ENCODE results near the gene CFP.

The CFP gene

DNA sequence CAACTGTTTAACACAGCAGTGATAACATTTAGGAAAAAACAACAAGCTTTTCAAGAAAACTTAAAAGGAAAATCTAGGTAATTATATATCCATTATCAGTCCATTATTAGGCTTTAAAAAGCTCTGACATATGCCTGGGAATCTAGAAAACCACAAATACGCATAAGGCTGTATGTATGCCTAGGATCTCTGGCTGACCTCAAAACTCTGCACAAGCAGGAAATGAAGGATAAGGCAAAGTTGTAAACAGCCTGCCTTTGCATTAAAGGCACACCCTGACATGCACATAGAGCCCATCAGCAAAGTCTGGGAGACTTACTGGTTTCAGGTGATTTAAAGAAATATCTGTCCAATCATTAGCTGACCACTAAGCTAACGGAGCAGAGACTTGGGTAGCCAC, 33.5 kb downstream of the CFP start:
- TF ChIP-seq, protein P1, sequence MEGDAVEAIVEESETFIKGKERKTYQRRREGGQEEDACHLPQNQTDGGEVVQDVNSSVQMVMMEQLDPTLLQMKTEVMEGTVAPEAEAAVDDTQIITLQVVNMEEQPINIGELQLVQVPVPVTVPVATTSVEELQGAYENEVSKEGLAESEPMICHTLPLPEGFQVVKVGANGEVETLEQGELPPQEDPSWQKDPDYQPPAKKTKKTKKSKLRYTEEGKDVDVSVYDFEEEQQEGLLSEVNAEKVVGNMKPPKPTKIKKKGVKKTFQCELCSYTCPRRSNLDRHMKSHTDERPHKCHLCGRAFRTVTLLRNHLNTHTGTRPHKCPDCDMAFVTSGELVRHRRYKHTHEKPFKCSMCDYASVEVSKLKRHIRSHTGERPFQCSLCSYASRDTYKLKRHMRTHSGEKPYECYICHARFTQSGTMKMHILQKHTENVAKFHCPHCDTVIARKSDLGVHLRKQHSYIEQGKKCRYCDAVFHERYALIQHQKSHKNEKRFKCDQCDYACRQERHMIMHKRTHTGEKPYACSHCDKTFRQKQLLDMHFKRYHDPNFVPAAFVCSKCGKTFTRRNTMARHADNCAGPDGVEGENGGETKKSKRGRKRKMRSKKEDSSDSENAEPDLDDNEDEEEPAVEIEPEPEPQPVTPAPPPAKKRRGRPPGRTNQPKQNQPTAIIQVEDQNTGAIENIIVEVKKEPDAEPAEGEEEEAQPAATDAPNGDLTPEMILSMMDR (IDR thresholded peaks at IDR 0.05; ENCODE audit: low read depth, low read length), result no peak
- H3K4me3 ChIP-seq (ENCODE audit: low read depth, low read length), result no peak overlapping the region

DNA sequence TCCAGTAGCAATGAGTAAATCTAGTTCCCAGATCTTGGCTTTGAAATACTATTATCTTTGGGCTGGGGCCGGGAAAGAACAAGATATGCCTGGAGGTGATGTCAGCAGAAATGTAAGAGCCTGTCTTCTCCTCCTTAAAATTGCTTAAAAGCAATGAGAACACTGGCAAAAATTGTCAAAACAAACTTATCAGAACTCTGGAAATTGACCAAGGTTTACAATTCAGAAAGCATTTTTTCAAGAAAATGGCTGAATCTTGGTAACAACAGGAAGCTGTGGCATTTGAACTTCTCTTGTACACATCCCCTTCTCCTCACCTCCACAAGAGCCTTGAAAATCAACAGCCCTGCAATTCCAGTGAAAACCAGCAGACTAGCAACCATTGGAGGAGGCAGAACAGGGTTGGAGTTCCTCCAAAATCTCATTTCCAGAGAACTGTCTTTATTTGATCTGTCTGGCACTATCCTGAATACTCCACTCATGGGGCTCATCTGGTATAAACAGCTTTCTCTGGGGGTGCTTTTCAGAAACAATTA, 33.9 kb downstream of the CFP start:
- H3K4me3 ChIP-seq (ENCODE audit: low read depth, low read length), result no peak overlapping the region
- TF ChIP-seq, protein P1 (IDR thresholded peaks at IDR 0.05; ENCODE audit: low read depth, low read length), result no peak

- TF ChIP-seq, protein P1 (IDR thresholded peaks at IDR 0.05; ENCODE audit: low read depth, low read length), result no peak
- no peak overlapping the region for H3K4me3 ChIP-seq (ENCODE audit: low read depth, low read length)
These were observed 36.2 kb downstream of the CFP start for GRCh38 chrX:47593522-47593921.

DNA sequence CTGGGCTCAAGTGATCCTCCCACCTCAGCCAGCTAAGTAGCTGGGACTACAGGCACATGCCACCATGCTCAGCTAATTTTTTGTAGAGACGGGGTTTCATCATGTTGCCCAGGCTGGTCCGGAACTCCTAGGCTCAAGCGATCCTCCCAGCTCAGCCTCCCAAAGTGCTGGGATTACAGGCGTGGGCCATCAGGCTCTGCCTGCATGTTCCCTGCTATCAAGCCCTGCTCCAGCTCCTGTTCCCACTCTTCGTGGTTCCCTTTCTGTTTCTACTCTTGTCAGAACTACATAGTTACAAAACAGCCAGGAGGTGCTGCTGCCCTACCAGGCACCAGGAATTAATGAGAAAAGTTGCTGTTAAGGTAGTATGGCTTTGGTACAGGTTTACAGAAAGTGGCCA, 38.7 kb downstream of the CFP start:
- no peak overlapping the region for H3K4me3 ChIP-seq (ENCODE audit: low read depth, low read length)
- TF ChIP-seq, protein P1 (IDR thresholded peaks at IDR 0.05; ENCODE audit: low read depth, low read length), result no peak

DNA sequence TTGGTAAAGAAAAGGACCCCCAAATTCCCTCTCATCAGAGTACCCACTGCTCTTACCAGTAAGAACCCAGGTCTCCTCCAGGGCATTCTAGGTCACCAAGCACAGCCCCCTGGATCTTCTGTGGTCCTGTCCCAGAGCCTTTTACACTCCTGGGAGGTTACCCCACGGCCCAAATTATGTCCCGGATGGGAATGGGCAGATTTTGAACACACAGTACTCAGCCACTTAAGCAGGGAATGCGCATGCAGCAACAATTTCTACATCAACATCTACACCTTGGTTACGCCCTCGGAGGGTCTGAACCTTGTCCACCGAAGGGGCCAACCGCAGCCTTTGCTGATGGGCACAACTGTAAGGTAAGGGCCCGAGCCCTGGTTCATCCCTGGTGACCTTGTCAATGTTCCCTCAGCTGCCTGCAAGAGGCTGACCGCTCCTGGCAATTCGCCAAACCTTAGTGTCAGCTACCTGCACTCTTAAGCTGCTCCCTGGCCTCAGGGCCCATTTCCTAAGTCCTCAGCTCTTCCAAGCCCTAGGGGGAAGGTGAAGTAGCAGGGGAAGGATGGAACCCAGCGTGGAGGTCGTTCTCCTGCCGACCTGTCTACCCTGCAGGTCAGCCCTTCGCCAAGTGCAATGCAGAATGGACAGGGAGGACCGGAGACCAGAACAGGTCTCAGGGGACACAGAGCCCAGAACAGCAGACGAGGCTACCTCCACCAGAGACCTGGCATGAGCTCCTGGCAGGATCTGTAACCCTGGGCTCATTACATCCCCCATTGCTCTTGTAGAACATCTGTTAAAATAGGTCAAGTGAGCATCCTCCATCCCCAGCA, 41.6 kb downstream of the CFP start:
- TF ChIP-seq, protein P1 (IDR thresholded peaks at IDR 0.05; ENCODE audit: low read depth, low read length), result no peak
- no peak overlapping the region for H3K4me3 ChIP-seq (ENCODE audit: low read depth, low read length)

DNA sequence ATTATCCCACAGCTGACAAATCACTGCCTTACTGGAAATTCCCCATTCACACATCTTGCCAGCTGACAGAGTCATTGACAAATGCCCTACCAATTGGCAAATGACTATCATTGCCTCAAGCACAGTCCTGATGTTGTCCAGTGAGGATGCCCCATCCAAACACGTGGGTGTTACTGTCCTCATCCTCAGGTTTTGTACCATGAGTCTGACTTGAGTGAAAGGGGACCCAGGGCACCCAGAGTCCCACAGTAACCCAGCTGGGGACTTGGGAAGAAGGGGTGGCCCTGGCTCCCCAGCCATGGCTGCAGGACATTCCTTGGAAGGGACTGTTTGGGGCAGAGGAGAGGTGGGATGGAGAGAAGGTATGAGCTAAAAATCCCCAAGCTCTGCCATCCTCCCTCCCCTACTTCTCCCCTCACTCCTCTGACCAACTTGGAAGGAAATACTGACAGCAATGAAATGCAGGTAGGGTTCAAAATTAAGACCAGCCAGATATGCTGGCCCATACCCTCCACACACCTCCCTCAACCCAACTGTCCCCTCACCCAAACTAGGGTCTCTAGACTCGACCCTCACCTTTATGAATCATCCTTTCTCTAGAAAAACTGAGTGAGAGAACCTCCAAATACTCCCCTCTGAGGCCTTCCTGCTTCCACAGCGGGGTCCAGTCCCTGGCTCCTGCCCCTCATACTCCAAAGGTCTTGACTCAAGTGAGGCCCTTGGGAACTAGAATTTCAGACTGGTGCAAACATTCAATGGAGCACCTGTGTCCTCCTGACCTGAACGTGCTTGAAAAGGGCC, 42.4 kb downstream of the CFP start:
- no peak overlapping the region for H3K4me3 ChIP-seq (ENCODE audit: low read depth, low read length)
- TF ChIP-seq, protein P1 (IDR thresholded peaks at IDR 0.05; ENCODE audit: low read depth, low read length), result no peak
